ENCODE data around the gene RIMBP2.

Gene RIMBP2

DNA sequence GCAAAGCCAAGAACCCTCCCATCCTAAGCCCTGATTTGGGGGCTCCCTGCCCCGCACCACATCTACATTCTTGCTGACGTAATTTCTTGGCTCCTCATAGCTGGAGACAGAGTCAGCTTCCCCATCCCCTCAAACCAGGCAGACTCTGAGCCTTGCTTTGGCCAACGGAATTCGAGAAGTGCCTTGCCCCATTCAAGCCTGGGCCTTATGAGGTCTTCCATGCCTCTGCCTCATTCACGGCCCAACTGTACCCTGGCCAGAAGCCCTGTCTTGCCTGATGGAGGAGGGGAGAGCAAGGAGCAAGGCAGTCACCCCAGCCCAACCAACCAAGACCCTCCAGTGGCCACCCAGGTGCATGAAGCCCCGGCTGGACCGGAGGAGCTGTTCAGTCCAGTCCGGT, 214.3 kb downstream of the RIMBP2 start:
- DNase-seq (ENCODE audit: low spot score), result no peak

GRCh38 chr12:130500835-130501330, 215.2 kb downstream of the RIMBP2 start:
- DNase-seq (ENCODE audit: low spot score), result no peak

DNA sequence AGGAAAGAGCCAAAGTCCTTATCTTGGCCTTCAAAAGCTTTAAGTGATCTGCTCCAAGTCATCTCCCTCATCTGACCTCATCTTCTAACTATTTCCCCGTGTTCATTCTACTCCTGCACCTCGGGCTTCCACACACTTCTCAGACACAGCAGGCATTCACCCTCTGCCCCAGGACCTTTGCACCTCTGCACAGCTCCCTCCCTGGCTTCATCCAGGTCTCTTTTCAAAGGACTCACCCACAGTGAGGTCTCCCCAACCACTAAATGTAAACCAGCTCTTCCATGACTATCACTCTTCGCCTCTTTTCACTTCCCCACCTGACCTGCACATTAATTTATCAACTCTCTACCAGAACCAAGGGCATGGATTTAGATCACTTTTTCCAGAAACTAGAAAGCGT, 216.6 kb downstream of the RIMBP2 start:
- DNase-seq (ENCODE audit: low spot score), result no peak

GRCh38 chr12:130498589-130499385, 217.3 kb downstream of the RIMBP2 start:
- DNase-seq (ENCODE audit: low spot score), result no peak

DNA sequence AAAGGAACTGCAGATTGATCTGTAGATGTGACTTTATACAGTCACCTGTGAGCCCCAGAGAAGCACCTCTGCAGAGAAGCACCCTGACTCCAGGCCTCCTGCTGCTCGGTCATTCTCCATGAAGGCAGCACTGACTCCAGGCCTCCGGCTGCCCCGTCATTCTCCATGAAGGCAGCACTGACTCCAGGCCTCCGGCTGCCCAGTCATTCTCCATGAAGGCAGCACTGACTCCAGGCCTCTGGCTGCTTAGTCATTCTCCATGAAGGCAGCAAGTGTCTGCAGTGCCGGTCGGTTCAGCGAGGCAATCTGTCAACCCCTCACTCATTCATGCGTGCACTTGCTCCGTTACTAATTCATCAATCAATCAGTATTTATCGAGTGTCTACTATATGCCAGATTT, 218.1 kb downstream of the RIMBP2 start:
- no peak for DNase-seq (ENCODE audit: low spot score)

DNA sequence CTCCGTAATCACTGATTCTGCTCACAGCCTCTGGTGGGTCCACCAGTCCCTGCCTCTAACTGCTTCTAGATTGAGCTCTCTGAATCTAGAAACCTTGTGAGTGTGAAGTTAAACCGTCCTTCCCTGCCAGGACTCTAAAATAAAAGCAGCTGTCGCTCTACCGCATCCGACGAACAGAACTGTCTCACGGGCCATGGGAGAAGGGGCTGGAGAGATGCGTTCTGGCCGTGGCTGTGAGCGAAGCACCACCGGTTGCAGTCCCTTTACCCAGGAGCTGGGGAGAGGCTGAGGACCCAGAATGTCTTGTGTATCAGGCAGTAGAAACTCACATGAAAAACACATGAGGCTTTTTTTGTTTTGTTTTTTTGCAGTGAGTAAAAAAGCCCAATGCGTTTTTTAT, 218.8 kb downstream of the RIMBP2 start:
- no peak for DNase-seq (ENCODE audit: low spot score)

GRCh38 chr12:130496516-130497120, 219.5 kb downstream of the RIMBP2 start:
- no peak for DNase-seq (ENCODE audit: low spot score)

DNA sequence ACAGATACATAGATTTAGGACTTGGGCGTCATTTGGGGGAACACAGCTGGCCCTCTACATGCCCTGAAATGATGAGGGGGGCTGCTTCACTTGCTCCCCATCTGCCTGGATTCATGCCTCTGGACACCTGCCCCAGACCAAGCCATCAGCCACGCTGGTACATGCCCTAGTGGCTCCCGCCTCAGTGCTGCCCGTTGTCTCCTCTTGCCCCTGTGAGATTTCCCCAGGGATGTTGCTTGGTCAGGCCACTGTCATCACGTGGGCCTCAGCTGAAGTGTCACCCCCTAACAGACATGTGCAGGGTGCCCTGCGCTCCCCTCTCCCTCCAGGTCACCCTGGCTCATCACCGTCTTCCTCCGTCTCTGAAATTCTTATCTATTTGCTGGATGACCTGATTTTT, 220.9 kb downstream of the RIMBP2 start:
- no peak for DNase-seq (ENCODE audit: low spot score)

DNA sequence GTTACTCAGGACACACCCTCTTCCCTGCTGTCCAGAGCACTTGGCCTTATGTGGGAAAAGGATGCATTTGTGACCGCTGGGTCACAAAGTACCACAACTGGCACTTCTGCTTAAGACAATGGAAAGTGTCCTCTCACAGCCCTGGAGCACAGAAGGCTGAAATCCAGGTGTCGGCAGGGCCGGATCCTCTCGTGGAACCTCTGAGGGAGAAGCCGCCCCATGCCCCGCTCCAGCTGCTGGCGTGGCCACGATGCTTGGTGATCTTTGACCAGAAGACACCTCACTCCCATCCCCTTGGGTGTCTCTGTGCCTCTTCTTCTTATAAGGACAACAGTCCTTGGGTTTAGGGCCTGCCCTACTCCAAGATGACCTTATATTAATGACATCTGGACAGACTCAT, 221.4 kb downstream of the RIMBP2 start:
- no peak for DNase-seq (ENCODE audit: low spot score)

DNA sequence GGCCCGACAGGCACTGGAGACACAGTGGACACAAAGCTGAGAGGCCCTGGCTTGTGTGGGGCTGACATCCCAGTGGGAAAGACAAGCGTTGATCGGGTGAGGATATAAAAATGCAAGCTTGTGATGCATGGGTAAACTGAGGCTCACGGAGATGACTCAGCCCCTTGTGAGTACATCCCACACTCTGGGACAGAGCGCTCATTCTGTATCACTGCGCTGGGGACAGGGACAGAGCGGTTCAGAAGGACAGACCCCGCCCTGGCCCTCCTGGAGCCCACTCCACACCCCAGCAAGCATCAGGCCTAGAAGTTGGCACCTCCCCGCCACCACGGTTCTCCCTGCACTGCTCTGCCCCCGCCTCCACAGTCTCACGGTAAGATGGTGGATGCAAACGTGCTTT, 222.1 kb downstream of the RIMBP2 start:
- no peak for DNase-seq (ENCODE audit: low spot score)

DNA sequence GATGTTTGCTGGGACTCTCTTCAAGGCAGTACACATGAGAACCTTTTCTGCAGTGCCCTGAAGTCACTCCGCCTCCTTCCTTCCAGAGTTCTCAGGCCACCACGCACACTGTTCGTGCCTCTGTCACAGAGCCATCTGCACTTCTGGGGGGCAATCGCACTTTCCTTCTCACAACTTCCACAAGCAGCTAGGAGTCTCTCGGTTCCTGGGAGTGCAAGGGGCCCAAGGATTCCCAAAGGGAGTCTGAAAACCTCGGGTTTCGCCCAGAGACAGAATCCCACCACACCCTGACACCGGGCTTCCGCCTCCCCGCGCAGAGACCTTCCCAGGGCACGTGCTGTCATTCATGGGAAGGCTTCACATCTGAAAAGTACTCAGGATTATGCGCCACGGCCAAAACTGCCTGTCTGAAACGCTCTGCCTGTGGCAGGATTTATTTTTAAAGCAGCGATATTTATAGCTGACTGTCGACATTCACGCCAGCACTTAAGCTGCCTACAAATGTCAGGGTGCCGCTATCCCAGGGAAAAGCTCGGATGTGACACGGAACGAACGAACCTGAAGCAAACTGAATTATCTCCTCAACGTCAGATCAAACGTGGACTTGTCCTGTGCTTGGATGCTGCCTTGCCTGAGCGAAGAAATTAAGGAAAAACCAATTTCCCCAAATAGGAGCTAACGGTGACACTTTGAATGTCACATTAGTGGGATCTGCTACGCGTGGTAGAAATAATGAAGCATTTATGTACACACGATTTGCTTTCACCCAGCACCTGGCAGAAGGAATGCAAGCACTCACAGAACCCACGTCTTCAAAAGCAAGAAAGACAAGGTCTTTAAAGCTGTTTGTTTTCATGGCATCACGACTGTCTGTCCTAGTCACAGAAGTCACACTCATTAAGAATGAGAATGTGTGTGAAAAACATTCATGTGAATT, 224.4 kb downstream of the RIMBP2 start:
- no peak for DNase-seq (ENCODE audit: low spot score)

DNA sequence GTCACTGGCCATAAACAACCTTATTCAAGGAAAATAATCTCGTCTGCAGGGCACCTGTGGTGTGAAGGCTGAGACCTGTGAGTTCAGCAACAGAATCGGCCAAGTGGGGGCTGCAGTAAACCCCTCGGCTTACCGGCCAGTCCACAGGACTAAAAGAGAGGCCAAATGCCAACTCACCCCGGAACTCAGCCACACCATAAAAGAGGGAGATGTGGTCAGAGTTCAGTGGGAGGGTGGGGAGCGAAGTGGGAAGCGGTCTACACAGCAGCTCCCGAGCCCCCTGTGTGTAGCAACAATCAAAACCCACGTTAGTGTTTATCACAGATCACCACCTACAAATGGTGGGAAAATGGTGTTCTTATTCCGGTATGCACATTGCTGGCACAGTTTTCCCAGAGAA, 225.4 kb downstream of the RIMBP2 start:
- no peak for DNase-seq (ENCODE audit: low spot score)

DNA sequence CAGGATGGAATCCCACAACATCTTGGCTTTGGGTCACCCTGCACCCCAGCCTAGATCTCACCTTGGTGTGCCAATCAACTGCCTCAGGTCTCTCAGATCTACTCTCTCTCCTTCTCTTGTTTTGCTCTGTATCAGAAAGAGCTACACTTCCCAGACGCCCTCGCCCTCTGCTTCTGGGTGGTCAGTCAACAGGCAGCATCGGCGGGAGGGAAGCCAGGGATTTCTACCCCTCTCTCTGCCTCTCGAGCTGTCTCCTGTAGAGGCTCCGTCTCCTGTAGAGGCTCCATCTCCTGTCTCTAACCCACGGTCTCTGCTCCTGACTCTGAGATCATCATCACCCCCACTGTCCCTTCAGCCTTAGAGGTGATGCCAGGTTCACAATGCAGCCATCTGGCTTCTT, 226.8 kb downstream of the RIMBP2 start:
- DNase-seq (ENCODE audit: low spot score), result no peak

DNA sequence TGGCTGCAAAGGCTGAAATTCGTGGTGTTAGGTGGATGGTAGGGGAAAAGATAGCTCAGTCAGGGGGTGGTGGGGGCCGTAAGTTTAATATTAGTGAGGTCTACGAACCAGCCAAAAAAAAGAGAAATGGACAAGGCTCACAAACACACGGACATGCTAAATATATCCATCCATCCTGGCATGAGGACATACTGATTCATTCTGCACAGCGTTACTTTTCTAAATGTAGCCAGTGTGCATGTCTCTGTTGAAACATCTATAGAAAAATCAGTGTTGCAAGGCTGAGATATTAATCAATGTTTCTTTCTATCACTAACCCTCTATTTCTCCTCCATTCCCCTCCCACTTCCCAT, 227.8 kb downstream of the RIMBP2 start:
- DNase-seq (ENCODE audit: low spot score), result no peak

- DNase-seq (ENCODE audit: low spot score), result no peak
These were observed 228.3 kb downstream of the RIMBP2 start for GRCh38 chr12:130487636-130488357.

DNA sequence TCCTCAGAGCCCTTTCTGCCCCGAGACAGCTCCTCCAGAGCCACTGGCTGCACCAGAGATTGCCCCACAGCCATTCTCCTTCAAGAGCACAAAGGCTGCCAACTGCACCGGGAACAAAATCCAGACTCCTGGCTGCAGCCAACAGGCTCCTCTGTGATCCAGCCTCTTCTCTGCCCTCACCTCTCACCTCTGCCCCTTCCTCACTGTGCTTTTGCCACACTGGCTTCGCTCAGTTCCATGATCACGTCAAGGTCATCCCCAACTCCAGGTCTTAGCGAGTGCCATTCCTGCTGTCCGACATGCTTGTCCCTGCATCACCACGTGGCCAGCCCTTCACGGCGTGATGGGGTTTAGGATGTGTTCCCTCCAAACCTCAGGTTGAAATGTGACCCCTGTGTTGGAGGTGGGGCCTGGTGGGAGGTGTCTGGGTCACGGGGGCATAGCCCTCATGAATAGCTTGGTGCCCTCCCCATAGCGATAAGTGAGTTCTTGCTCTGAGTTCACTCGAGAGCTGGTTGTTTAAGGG, 229.1 kb downstream of the RIMBP2 start:
- DNase-seq (ENCODE audit: low spot score), result no peak

- DNase-seq (ENCODE audit: low spot score), result no peak
These were observed 230.0 kb downstream of the RIMBP2 start for GRCh38 chr12:130486146-130486435.

GRCh38 chr12:130485291-130486145, 230.6 kb downstream of the RIMBP2 start:
- DNase-seq (ENCODE audit: low spot score), result no peak

DNA sequence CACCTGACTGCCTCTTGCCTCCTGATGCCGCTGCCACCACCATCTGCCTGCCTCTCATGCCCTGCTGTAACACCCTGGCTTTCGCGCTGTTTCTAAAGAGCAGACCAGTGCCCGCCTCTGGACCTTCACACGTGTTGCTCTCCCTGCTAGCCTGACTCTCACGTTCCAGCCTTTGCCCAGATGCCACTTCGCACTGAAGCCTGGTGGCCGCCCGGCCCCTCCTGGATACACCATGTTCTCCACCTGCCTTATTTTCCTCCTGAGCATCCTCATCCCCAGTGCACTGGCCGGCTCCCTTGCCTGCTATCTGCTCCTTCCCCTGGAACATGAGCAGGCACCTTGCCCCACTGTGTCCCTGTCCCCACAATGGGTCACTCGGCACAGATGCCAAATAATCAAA, 231.9 kb downstream of the RIMBP2 start:
- DNase-seq (ENCODE audit: low spot score), result no peak

- DNase-seq (ENCODE audit: low spot score), result no peak
These were observed 232.4 kb downstream of the RIMBP2 start for GRCh38 chr12:130483616-130484180.

DNA sequence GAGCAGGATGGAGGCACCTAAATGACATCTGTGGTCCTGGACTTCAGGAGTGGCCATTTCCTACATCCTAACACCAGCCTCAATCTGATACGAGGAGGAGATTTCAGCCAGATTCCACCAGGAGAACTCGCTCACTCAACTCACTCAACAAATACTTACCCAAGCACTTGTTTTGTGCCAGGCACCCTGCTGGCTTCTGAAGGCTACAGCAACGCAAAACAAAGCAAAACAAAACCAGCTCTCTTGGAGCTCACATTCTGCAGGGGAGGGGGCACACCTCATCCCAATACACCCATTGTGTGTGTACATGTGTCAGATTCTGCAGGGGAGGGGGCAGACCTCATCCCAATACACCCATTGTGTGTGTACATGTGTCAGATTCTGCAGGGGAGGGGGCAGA, 233.7 kb downstream of the RIMBP2 start:
- DNase-seq (ENCODE audit: low spot score), result no peak
